22Rv1 (cell line): ENCODE data around the gene ALG2.

ENCODE experiments used
- ZFX ChIP-seq: fragments of 450-650 bp; IDR thresholded peaks from 2 replicates; pipeline ENCODE4 v1.6.1; 2017; ENCODE audit warnings: antibody characterized with exemption, borderline replicate concordance
- TF ChIP-seq, protein P1 (sequence below): fragments of 450-650 bp; IDR thresholded peaks from 2 replicates; pipeline ENCODE4 v1.5.1; 2017; ENCODE audit warnings: mild to moderate bottlenecking

DNA sequence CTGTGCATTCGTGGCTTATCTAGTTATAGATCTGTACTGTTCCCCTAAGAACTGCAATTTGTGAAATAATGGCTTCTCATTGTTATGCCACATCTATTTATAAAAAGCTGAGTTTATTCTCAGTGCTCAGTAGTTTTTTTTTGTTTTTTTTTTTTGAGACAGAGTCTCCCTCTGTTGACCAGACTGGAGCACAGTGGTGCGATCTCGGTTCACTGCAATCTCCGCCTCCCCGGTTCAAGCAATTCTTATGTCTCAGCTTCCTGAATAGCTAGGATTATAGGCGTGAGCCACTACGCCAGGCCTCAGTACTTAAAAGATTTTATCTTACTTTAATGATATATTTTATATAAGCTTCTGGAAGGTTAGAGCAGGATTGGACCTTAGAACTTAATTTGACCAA, 19.4 kb upstream of the ALG2 start:
- TF ChIP-seq, protein P1, sequence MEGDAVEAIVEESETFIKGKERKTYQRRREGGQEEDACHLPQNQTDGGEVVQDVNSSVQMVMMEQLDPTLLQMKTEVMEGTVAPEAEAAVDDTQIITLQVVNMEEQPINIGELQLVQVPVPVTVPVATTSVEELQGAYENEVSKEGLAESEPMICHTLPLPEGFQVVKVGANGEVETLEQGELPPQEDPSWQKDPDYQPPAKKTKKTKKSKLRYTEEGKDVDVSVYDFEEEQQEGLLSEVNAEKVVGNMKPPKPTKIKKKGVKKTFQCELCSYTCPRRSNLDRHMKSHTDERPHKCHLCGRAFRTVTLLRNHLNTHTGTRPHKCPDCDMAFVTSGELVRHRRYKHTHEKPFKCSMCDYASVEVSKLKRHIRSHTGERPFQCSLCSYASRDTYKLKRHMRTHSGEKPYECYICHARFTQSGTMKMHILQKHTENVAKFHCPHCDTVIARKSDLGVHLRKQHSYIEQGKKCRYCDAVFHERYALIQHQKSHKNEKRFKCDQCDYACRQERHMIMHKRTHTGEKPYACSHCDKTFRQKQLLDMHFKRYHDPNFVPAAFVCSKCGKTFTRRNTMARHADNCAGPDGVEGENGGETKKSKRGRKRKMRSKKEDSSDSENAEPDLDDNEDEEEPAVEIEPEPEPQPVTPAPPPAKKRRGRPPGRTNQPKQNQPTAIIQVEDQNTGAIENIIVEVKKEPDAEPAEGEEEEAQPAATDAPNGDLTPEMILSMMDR = no peak
- TF ChIP-seq ZFX = no peak
